CD4-positive, alpha-beta T cell treated with Interleukin-10 for 1 hour (primary cell): ENCODE measurements around the gene BYSL.
A peak's percentile ranks its signal among the peaks of the same experiment; 100 is the strongest.
"Not testable (repeated sequence)": the region's sequence is repeated elsewhere in the genome, so short reads cannot be mapped to it uniquely, and the experiment has no call there.

Source experiments
- DNase-seq: peaks from one replicate; pipeline ENCODE4 v3.0.0-alpha.2; 2020

The BYSL gene

GRCh38 chr6:41942067-41942851 lies 21.0 kb downstream of the BYSL start:
- DNase-seq: no peak

- not testable (repeated sequence) for DNase-seq
These were observed 21.6 kb downstream of the BYSL start for GRCh38 chr6:41942882-41943281.

GRCh38 chr6:41943456-41943855 lies 22.2 kb downstream of the BYSL start:
- DNase-seq: no peak

- DNase-seq: no peak
These were observed 26.4 kb downstream of the BYSL start for GRCh38 chr6:41947581-41948220.

- no peak for DNase-seq
These were observed 33.4 kb downstream of the BYSL start for GRCh38 chr6:41954668-41955067.

- no peak for DNase-seq
These were observed 34.1 kb downstream of the BYSL start for GRCh38 chr6:41955412-41955811.

- no peak for DNase-seq
These were observed 35.8 kb downstream of the BYSL start for GRCh38 chr6:41957117-41957516.

GRCh38 chr6:41958022-41958856 lies 36.9 kb downstream of the BYSL start:
- no peak for DNase-seq

GRCh38 chr6:41960028-41960427 lies 38.7 kb downstream of the BYSL start:
- no peak for DNase-seq

GRCh38 chr6:41963371-41963770 lies 42.1 kb downstream of the BYSL start:
- DNase-seq: no peak

- DNase-seq: no peak
These were observed 43.0 kb downstream of the BYSL start for GRCh38 chr6:41964201-41964887.

- DNase-seq: no peak
These were observed 44.3 kb downstream of the BYSL start for GRCh38 chr6:41965429-41966213.

- no peak for DNase-seq
These were observed 45.1 kb downstream of the BYSL start for GRCh38 chr6:41966214-41966920.

- no peak for DNase-seq
These were observed 45.6 kb downstream of the BYSL start for GRCh38 chr6:41966961-41967311.

- no peak for DNase-seq
These were observed 46.3 kb downstream of the BYSL start for GRCh38 chr6:41967312-41968287.

- DNase-seq: peak; percentile 10
These were observed 49.1 kb downstream of the BYSL start for GRCh38 chr6:41970436-41970846.

- no peak for DNase-seq
These were observed 51.5 kb downstream of the BYSL start for GRCh38 chr6:41972826-41973225.

- DNase-seq: no peak
These were observed 53.1 kb downstream of the BYSL start for GRCh38 chr6:41974281-41974825.

GRCh38 chr6:41975276-41975675 lies 54.0 kb downstream of the BYSL start:
- no peak for DNase-seq
